ENCODE results near the gene PER2. TPM values are rescaled to one million over a fixed set of nuclear protein-coding genes. Genes with fewer than 3 reads are reported as not detected.

PER2 gene
- total and polyA plus RNA-seq, 2 donors (not counting 3 experiments of a cell fraction or from before 2014, with no cell fraction given): 0.86 to 3.8 TPM

- CTCF ChIA-PET: no interaction called here
- POLR2A ChIA-PET: no interaction called here
- H3K27me3 ChIP-seq (ENCODE audit: control insufficient read depth in 2 of 2, insufficient read depth in 2 of 2, low read length in 2 of 2): no peaks in the 10 kb centered on the region
- no peak for TF ChIP-seq MYC (IDR thresholded peaks at IDR 0.05; ENCODE audit: low read depth, low read length)
- TF ChIP-seq CTCF (IDR thresholded peaks at IDR 0.05; ENCODE audit: extremely low read depth in 1 of 2, insufficient read depth in 1 of 2, low read depth in 1 of 2, low read length in 2 of 2): no peak
- TF ChIP-seq GATA2 (IDR thresholded peaks at IDR 0.05; ENCODE audit: insufficient read depth, insufficient read length, low read depth, low read length): no peak
- no peaks in the 10 kb centered on the region for H3K9me3 ChIP-seq (replicated peaks; ENCODE audit: control insufficient read depth, insufficient read depth, low read length)
- intact Hi-C loops (cut with micrococcal nuclease): no loop called here
- DNase-seq (ENCODE audit: low read depth, low spot score) (no peak), FAIRE-seq (no peak)
- H4K20me1 ChIP-seq (replicated peaks; ENCODE audit: control insufficient read depth, extremely low read depth, insufficient read depth, low read length): no peaks in the 10 kb centered on the region
- H3K4me1 ChIP-seq (ENCODE audit: control insufficient read depth, extremely low read depth, insufficient read depth, low read length): no peaks in the 10 kb centered on the region
- no peak overlapping the region for H3K9ac ChIP-seq (replicated peaks; ENCODE audit: extremely low read depth, insufficient read depth, low read length)
- H3K36me3 ChIP-seq (ENCODE audit: control insufficient read depth in 2 of 2, extremely low read depth in 1 of 2, insufficient read depth in 2 of 2, low read length in 2 of 2): peaks cover 0 to 10% of the 10 kb centered on the region in 2 experiments
- H3K79me2 ChIP-seq (ENCODE audit: control insufficient read depth, insufficient read depth, low read length): no peaks in the 10 kb centered on the region
- no peak overlapping the region for H2AFZ ChIP-seq (ENCODE audit: low read depth, low read length)
- no peak overlapping the region for H3K4me3 ChIP-seq (replicated peaks in 1 of 3; ENCODE audit: insufficient read depth in 1 of 3, low read depth in 1 of 3, low read length in 3 of 3)
- no TSS peak for BruUV-seq (replicated peaks)
- no peaks in the 10 kb centered on the region for H3K9me1 ChIP-seq (replicated peaks; ENCODE audit: control insufficient read depth, extremely low read depth, insufficient read depth, low read length)
- dilution Hi-C loops (cut with MboI; ENCODE audit: extremely low pct_ligation_motif_present, low sequenced_read_pairs): no loop called here
- H3K4me2 ChIP-seq (ENCODE audit: insufficient read depth, low read length): no peak overlapping the region
- no peak overlapping the region for H3K27ac ChIP-seq (ENCODE audit: insufficient read depth, low read depth, low read length)
These were observed 49.4 kb upstream of the PER2 start for GRCh38 chr2:238337846-238338245.

GRCh38 chr2:238336793-238337444, 48.5 kb upstream of the PER2 start:
- no peak for TF ChIP-seq FOS (IDR thresholded peaks at IDR 0.05; ENCODE audit: borderline replicate concordance, insufficient read depth, low read length)
- FAIRE-seq: no peak
- CTCF ChIA-PET: interaction anchor here (1.2 to 1.7 kb wide), 2 partner anchors 9 to 21 kb away, joined by 3 to 4 read pairs; no protein-coding TSS in a partner anchor

More at GRCh38 chr2:238336793-238337444, 48.5 kb upstream of the PER2 start:
- no peak overlapping the region for H3K9ac ChIP-seq (replicated peaks; ENCODE audit: extremely low read depth, insufficient read depth, low read length)
- H3K4me1 ChIP-seq (ENCODE audit: control insufficient read depth, extremely low read depth, insufficient read depth, low read length): no peaks in the 10 kb centered on the region
- BruUV-seq (replicated peaks): no TSS peak
- POLR2A ChIA-PET: no interaction called here
- H3K27me3 ChIP-seq (ENCODE audit: control insufficient read depth in 2 of 2, insufficient read depth in 2 of 2, low read length in 2 of 2): no peaks in the 10 kb centered on the region
- H3K4me3 ChIP-seq (replicated peaks in 1 of 3; ENCODE audit: insufficient read depth in 1 of 3, low read depth in 1 of 3, low read length in 3 of 3): no peak overlapping the region
- intact Hi-C loops (cut with micrococcal nuclease) (no loop called here), dilution Hi-C loops (cut with MboI; ENCODE audit: extremely low pct_ligation_motif_present, low sequenced_read_pairs) (no loop called here)
- no peaks in the 10 kb centered on the region for H3K9me3 ChIP-seq (replicated peaks; ENCODE audit: control insufficient read depth, insufficient read depth, low read length)
- no peaks in the 10 kb centered on the region for H3K79me2 ChIP-seq (ENCODE audit: control insufficient read depth, insufficient read depth, low read length)
- DNase-seq (ENCODE audit: low read depth, low spot score): no peak
- no peaks in the 10 kb centered on the region for H3K9me1 ChIP-seq (replicated peaks; ENCODE audit: control insufficient read depth, extremely low read depth, insufficient read depth, low read length)
- no peaks in the 10 kb centered on the region for H4K20me1 ChIP-seq (replicated peaks; ENCODE audit: control insufficient read depth, extremely low read depth, insufficient read depth, low read length)
- no peak overlapping the region for H3K27ac ChIP-seq (ENCODE audit: insufficient read depth, low read depth, low read length)
- peaks cover 0 to 10% of the 10 kb centered on the region in 2 experiments for H3K36me3 ChIP-seq (ENCODE audit: control insufficient read depth in 2 of 2, extremely low read depth in 1 of 2, insufficient read depth in 2 of 2, low read length in 2 of 2)
- no peak overlapping the region for H3K4me2 ChIP-seq (ENCODE audit: insufficient read depth, low read length)
- H2AFZ ChIP-seq (ENCODE audit: low read depth, low read length): no peak overlapping the region
